DOHH2 (cell line): ENCODE data around the gene ARPC5L.

Experiments used
- H3F3A ChIP-seq: fragments of 200-600 bp; sonication (generic), shearing (Covaris generic); 2 replicates; pipeline ENCODE4 v1.6.0; 2016; ENCODE audit warnings: antibody characterized with exemption, mild to moderate bottlenecking; ENCODE audit not compliant: control insufficient read depth, insufficient read depth
- H3K27ac ChIP-seq: fragments of 200-600 bp; sonication (generic); 2 replicates; pipeline ENCODE4 v1.5.1; 2014; ENCODE audit warnings: low read depth, mild to moderate bottlenecking, low read length, moderate library complexity
- H3K27me3 ChIP-seq: fragments of 200-600 bp; sonication (generic); 2 replicates; pipeline ENCODE4 v1.6.1; 2014; ENCODE audit warnings: mild to moderate bottlenecking, low read length, mixed read lengths; ENCODE audit not compliant: control insufficient read depth
- H3K36me3 ChIP-seq: fragments of 200-600 bp; sonication (generic); 2 replicates; pipeline ENCODE4 v1.6.1; 2014; ENCODE audit warnings: mild to moderate bottlenecking, low read length, moderate library complexity, mixed read lengths; ENCODE audit not compliant: control insufficient read depth
- H3K4me1 ChIP-seq: fragments of 200-600 bp; sonication (generic); 2 replicates; pipeline ENCODE4 v1.6.1; 2014; ENCODE audit warnings: mild to moderate bottlenecking, low read length, mixed read lengths; ENCODE audit not compliant: control insufficient read depth
- H3K4me2 ChIP-seq: fragments of 200-600 bp; sonication (generic); 2 replicates; pipeline ENCODE4 v1.6.0; 2014; ENCODE audit warnings: mild to moderate bottlenecking, low read length, moderate library complexity
- H3K4me3 ChIP-seq: fragments of 200-600 bp; sonication (generic); 2 replicates; pipeline ENCODE4 v1.5.1; 2014; ENCODE audit warnings: mild to moderate bottlenecking, low read length, mixed read lengths
- H3K79me2 ChIP-seq: fragments of 200-600 bp; sonication (generic); 2 replicates; pipeline ENCODE4 v1.6.1; 2014; ENCODE audit warnings: mild to moderate bottlenecking, low read length, mixed read lengths; ENCODE audit not compliant: control insufficient read depth
- H3K9me2 ChIP-seq: fragments of 200-600 bp; sonication (generic); replicated peaks from 2 replicates; pipeline ENCODE4 v1.6.1; 2014; ENCODE audit warnings: mild to moderate bottlenecking, low read length, mixed read lengths; ENCODE audit not compliant: control insufficient read depth
- H3K9me3 ChIP-seq: fragments of 200-600 bp; sonication (generic); 2 replicates; pipeline ENCODE4 v1.6.1; 2014; ENCODE audit warnings: antibody characterized with exemption, low read length, mixed read lengths; ENCODE audit not compliant: control insufficient read depth, insufficient read depth
- H4K20me1 ChIP-seq: fragments of 200-600 bp; sonication (generic); 2 replicates; pipeline ENCODE4 v1.6.0; 2014; ENCODE audit warnings: low read depth, mild to moderate bottlenecking, antibody characterized with exemption, low read length, moderate library complexity; ENCODE audit not compliant: control insufficient read depth, insufficient read depth
- EZH2phosphoT487 ChIP-seq: fragments of 200-600 bp; sonication (generic); IDR thresholded peaks from 2 replicates; pipeline ENCODE4 v1.6.1; 2017; ENCODE audit warnings: borderline replicate concordance, mild to moderate bottlenecking, antibody characterized with exemption, low read length, moderate library complexity, mixed read lengths
- TF ChIP-seq, protein P1 (sequence below): fragments of 200-600 bp; sonication (generic); IDR thresholded peaks from one replicate; pipeline ENCODE4 v1.5.1; 2014; ENCODE audit warnings: antibody characterized with exemption, mild to moderate bottlenecking, low read depth, low read length; ENCODE audit not compliant: poor library complexity, severe bottlenecking

ARPC5L gene

DNA sequence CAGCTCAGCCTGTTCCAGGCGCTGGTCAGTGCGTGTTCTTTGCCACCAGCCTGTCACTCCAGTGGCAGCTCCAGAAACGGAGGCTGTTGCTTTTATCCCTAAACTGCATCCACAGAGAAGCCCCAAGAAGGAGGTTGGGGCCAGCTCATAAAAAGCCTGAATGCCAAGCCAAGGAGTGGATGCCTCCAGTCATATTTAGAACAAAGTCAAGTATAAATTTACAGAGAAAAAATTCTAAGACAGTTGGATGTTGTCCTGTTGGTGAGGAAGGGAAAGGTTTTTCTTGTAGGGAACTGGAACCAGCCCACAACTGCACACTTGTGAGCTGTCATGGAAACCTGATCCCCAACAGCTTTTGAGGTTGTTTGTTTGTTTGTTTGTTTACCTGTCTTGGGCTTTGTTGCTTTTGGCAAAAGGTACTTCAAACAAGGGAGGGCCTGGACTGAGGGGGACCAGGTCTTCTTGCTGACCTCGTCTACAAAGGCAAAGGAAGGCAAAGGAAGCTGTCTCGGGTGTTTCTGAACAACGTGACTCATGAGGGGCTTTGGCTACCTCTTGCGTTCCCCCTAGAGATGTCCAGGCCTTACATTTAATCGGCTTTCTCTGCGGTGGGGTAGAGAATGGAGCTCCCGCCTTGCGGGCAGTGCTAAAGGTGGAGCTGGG lies 48.3 kb upstream of the ARPC5L start:
- H3F3A ChIP-seq: no peaks in the 10 kb centered on the region
- H3K79me2 ChIP-seq: no peaks in the 10 kb centered on the region
- peaks cover 7% of the 10 kb centered on the region for H3K4me1 ChIP-seq
- H3K27me3 ChIP-seq: peaks cover 18% of the 10 kb centered on the region
- TF ChIP-seq, protein P1, sequence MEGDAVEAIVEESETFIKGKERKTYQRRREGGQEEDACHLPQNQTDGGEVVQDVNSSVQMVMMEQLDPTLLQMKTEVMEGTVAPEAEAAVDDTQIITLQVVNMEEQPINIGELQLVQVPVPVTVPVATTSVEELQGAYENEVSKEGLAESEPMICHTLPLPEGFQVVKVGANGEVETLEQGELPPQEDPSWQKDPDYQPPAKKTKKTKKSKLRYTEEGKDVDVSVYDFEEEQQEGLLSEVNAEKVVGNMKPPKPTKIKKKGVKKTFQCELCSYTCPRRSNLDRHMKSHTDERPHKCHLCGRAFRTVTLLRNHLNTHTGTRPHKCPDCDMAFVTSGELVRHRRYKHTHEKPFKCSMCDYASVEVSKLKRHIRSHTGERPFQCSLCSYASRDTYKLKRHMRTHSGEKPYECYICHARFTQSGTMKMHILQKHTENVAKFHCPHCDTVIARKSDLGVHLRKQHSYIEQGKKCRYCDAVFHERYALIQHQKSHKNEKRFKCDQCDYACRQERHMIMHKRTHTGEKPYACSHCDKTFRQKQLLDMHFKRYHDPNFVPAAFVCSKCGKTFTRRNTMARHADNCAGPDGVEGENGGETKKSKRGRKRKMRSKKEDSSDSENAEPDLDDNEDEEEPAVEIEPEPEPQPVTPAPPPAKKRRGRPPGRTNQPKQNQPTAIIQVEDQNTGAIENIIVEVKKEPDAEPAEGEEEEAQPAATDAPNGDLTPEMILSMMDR: no peak
- TF ChIP-seq EZH2phosphoT487: no peak
- no peak overlapping the region for H3K4me3 ChIP-seq
- no peaks in the 10 kb centered on the region for H3K9me3 ChIP-seq
- H3K9me2 ChIP-seq: no peaks in the 10 kb centered on the region
- no peaks in the 10 kb centered on the region for H4K20me1 ChIP-seq
- H3K36me3 ChIP-seq: no peaks in the 10 kb centered on the region
- H3K4me2 ChIP-seq: no peak overlapping the region
- no peak overlapping the region for H3K27ac ChIP-seq

DNA sequence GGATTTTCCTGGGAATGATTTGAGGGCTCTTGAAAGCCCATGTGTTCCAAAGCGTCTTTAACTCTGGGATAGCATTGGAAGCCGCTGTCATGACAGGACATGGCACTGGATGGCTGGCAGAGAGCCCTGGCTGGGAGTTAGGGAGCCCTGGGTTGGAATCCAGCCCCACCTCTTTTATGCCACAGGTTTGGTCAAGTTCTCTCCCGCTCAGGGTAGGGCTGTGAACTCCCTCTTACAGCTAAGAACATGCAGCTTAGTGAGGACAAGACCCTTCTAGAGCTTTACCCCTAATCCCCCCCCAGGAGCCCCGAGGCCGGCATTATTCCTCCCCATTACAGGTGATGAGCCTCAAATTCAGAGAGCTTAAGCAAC lies 47.8 kb upstream of the ARPC5L start:
- peaks cover 10% of the 10 kb centered on the region for H3K4me1 ChIP-seq
- no peak overlapping the region for H3K4me2 ChIP-seq

DNA sequence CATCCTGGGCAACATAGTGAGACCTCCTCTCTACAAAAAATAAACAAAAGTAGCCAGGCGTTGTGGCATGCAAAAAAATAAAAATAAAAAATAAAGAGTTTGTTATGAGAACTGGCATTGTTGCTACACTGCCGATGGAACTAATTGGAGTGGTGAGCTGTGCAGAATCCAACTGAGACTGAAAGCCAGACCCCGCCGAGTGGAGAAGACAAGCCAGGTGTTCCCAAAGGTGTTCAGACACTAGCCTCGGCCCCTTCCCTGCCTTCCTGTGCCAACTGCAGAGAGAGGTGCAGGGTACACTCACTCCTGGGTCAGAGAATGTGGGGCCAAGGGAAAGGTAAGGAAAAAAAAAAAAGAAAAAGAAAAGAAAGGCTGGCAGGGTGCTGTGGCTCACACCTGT lies 46.3 kb upstream of the ARPC5L start:
- TF ChIP-seq EZH2phosphoT487: no peak
- TF ChIP-seq, protein P1: no peak
- no peaks in the 10 kb centered on the region for H4K20me1 ChIP-seq
- H3F3A ChIP-seq: no peaks in the 10 kb centered on the region
- no peaks in the 10 kb centered on the region for H3K79me2 ChIP-seq
- peaks cover 19% of the 10 kb centered on the region for H3K27me3 ChIP-seq
- H3K36me3 ChIP-seq: no peaks in the 10 kb centered on the region
- no peaks in the 10 kb centered on the region for H3K9me2 ChIP-seq
- no peak overlapping the region for H3K4me3 ChIP-seq
- H3K9me3 ChIP-seq: no peaks in the 10 kb centered on the region
- no peak overlapping the region for H3K4me2 ChIP-seq
- peaks cover 10% of the 10 kb centered on the region for H3K4me1 ChIP-seq
- H3K27ac ChIP-seq: no peak overlapping the region

More for the DNA sequence above, 47.8 kb upstream of the ARPC5L start:
- no peaks in the 10 kb centered on the region for H3F3A ChIP-seq
- no peaks in the 10 kb centered on the region for H3K9me2 ChIP-seq
- TF ChIP-seq, protein P1: no peak
- no peak for TF ChIP-seq EZH2phosphoT487
- H3K27ac ChIP-seq: no peak overlapping the region
- no peaks in the 10 kb centered on the region for H3K36me3 ChIP-seq
- no peaks in the 10 kb centered on the region for H3K79me2 ChIP-seq
- no peak overlapping the region for H3K4me3 ChIP-seq
- H4K20me1 ChIP-seq: no peaks in the 10 kb centered on the region
- peaks cover 19% of the 10 kb centered on the region for H3K27me3 ChIP-seq
- H3K9me3 ChIP-seq: no peaks in the 10 kb centered on the region
